Measurements from ENCODE around the gene RPS27. TPM values are rescaled to one million over a fixed set of nuclear protein-coding genes. Genes with fewer than 3 reads are reported as not detected.

Gene RPS27
- polyA plus RNA-seq (2013, experiment 1 of 2) = 7,022 TPM
- 7,214 TPM for polyA plus RNA-seq (2013, experiment 2 of 2)

DNA sequence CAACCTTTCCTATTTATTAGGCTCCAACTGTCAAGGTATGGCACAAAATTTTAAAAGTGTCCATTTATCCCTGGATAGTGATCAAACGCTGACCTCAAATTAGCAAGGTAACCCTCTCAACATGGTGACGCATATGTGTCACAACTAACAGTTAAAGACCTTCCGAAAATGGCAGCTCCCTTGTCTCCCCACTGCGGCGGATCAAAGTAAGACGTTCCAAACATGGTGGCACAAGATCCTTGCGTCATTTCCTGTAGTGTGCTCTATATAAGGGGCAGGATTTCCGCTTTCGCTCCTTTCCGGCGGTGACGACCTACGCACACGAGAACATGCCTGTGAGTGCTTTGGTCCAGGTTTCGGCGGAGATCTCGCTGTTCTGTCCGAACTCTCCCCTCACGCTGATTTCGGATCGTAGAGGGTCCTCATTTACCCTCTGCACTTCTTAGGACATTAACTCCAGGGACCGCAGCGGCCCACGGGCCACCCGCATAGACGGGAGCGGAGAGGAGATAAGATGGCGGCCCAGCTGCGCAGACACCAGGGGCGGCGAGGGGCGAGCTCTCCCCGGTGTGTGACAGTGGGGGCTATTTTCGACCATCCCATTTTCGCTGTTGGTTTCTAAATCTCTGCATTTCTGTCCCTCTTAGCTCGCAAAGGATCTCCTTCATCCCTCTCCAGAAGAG, at the start of gene RPS27:
Gene RPS27, plus strand, starts transcription at position 295 of the 683 bp plus-strand sequence. Its CDS starts 35 bp downstream, at position 330.
- H3K9me3 ChIP-seq (ENCODE audit: insufficient read depth, low read depth, low read length) = no peaks in the 10 kb centered on the region

DNA sequence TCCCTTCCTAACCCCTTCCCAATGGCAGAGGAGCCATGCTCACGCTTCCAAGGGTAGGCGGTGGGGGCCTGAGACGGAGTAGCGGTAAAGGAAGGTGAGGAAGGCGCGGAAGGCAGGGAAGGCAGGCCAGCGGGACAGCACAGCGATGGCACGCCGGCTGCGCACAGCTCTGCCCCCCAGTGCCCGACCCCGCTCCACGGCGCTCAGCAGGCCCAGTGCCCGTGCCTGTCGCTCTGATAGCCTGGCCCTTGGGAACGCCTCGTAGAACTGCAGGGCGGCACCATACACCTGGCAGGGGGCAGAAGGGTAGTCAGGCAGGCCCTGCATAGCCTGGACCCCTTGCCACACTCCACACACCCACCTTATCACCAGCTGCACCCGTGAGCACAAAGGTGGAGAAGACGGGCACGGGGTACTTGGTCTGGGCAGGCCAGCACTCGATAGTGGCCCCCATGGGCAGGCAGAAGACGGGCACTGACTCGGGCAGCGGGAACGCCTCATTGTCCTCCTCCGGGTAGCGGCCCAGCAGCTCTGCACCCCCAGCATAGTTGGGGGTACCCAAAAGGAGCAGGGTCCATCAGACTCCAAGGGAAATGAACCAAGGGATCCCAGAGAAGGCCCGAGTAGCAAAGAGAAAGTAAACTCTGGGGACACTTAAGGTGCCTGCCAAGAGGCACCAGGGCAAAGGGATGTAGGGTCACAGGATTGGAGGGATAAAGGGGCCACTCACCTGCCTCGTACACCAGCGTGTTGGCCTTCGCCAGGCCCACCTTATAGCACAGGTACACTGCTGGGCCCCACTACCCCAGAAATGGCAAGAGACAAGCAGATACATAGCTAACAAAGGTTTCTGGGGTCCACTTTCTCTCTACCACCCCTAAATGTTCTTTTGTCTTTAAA, 48.5 kb upstream of the RPS27 start:
- no peaks in the 10 kb centered on the region for H3K27me3 ChIP-seq (ENCODE audit: insufficient read depth, low read length)
- no peaks in the 10 kb centered on the region for H3K9me3 ChIP-seq (ENCODE audit: insufficient read depth, low read depth, low read length)
- H3K4me1 ChIP-seq (ENCODE audit: insufficient read depth, low read length) = no peaks in the 10 kb centered on the region; the same call in 1 of the 2 replicates
- H3K4me3 ChIP-seq (ENCODE audit: low read length) = no peak overlapping the region
- H3K36me3 ChIP-seq (ENCODE audit: insufficient read depth, low read length) = peaks cover 51% of the 10 kb centered on the region
- 97% methylated on average over 34 of the region's 34 CpGs for WGBS
- H3K9ac ChIP-seq (ENCODE audit: low read depth, low read length) = no peak overlapping the region
- no peak overlapping the region for H3K27ac ChIP-seq (ENCODE audit: low read depth, low read length)

More for the DNA sequence above, at the start of gene RPS27:
- Histone ChIP-seq H3K36me3 (ENCODE audit: insufficient read depth, low read length) (peaks cover 44% of the 10 kb centered on the region), H3K27ac (ENCODE audit: low read depth, low read length) (peak within 1 kb of the TSS; percentile 95), H3K27me3 (ENCODE audit: insufficient read depth, low read length) (no peaks in the 10 kb centered on the region), H3K4me1 (ENCODE audit: insufficient read depth, low read length) (peaks cover 6% of the 10 kb centered on the region; the same call in 1 of the 2 replicates), H3K9ac (ENCODE audit: low read depth, low read length) (peak within 1 kb of the TSS; percentile 99), H3K4me3 (ENCODE audit: low read length) (peak within 1 kb of the TSS; percentile 91)
- under 1% methylated on average over 36 of the region's 36 CpGs for WGBS

DNA sequence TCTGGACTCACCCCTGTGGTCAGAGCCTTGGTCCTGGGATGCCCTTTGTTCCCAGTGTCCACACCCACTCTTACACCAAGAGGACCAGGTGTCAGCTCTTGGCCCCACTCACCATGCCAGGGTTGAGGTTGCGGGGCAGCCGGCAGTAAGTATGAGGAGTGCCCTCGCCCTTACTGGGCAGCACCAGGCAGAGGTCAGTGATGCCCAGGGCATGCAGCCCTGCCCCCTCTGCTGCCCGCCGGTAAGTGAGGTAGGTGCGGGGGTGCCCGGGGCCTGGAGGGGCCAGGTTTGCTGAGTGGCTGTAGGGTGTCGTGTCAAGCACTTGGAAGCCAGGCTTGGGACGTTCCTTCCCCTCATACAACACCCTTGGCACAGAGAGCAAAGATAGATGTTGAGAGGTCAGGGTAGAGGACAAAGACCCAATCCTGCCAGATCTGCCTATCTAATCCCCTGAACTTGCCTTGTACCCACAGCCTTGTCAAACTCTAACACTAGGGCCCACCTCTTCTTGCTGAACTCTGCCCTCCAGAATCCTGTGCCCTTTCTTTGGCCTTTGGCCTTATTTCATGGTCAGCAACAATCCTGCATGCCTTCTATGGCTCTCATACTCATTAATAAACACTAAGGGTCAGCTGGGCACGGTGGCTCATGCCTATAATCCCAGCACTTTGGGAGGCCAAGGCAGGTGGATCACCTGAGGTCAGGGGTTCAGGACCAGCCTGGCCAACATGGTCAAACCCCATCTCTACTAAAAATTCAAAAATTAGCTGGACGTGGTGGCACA, 47.6 kb upstream of the RPS27 start:
- Histone ChIP-seq H3K4me1 (ENCODE audit: insufficient read depth, low read length) (no peaks in the 10 kb centered on the region; the same call in 1 of the 2 replicates), H3K27ac (ENCODE audit: low read depth, low read length) (no peak overlapping the region), H3K27me3 (ENCODE audit: insufficient read depth, low read length) (no peaks in the 10 kb centered on the region), H3K9ac (ENCODE audit: low read depth, low read length) (no peak overlapping the region), H3K36me3 (ENCODE audit: insufficient read depth, low read length) (peaks cover 50% of the 10 kb centered on the region), H3K4me3 (ENCODE audit: low read length) (no peak overlapping the region), H3K9me3 (ENCODE audit: insufficient read depth, low read depth, low read length) (no peaks in the 10 kb centered on the region)
- WGBS = 95% methylated on average over 9 of the region's 11 CpGs

DNA sequence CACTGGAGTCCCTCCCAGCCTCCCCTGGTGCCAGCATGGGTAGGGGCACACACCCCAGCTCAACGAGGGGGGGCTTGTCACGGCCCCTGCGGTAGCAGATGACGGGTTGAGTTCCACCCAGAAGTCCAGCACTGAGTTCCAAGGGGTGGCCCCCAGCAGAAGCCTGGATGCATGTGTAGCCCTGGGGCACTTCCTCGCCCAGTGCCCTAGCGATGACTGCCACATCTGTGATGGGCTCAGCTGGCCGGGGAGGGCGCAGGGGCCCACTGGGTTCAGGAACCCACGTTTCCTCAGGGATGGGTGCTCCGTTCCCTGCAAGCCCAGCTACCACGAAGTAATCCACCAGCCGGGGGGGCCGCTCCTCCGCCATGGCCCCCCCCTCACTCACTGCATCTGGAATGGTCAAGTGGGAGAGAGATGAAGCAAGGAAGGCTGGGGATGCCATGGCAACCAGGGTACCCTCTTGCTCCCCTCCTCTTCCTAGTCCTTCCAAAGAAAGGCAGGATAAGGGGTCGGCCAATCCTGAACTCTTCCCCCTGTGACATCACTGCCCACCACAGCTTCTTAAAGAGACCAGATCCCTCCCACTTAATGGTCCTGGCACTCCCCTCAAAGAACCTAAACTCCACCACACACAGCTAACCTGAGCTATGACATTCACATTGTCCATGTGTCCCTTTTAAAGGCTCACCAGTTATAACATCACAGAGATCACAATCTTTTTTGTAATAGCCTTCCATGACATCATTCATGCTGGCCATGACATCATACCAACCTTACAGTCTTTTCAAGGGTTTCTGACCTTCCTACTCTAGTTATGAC, 46.3 kb upstream of the RPS27 start:
- Histone ChIP-seq H3K27me3 (ENCODE audit: insufficient read depth, low read length) (no peaks in the 10 kb centered on the region), H3K36me3 (ENCODE audit: insufficient read depth, low read length) (peaks cover 56% of the 10 kb centered on the region), H3K4me1 (ENCODE audit: insufficient read depth, low read length) (no peaks in the 10 kb centered on the region; the same call in 1 of the 2 replicates), H3K27ac (ENCODE audit: low read depth, low read length) (no peak overlapping the region), H3K4me3 (ENCODE audit: low read length) (no peak overlapping the region), H3K9me3 (ENCODE audit: insufficient read depth, low read depth, low read length) (no peaks in the 10 kb centered on the region), H3K9ac (ENCODE audit: low read depth, low read length) (no peak overlapping the region)
- WGBS = 95% methylated on average over 15 of the region's 15 CpGs

DNA sequence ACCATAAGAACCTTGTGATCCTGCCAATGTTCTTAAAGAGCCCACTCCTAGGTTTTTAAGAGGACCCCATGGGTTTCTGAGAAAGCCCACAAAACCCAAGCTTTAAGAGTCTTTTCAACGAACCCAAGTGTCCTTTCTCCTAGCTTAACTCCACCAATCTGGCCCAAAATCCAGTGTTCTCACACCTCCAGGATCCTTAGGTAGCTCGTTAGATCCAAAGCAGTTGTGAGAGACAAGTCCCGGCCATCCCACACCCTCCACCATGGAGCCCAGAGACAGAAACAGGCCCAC, 45.8 kb upstream of the RPS27 start:
- peaks cover 52% of the 10 kb centered on the region for H3K36me3 ChIP-seq (ENCODE audit: insufficient read depth, low read length)

DNA sequence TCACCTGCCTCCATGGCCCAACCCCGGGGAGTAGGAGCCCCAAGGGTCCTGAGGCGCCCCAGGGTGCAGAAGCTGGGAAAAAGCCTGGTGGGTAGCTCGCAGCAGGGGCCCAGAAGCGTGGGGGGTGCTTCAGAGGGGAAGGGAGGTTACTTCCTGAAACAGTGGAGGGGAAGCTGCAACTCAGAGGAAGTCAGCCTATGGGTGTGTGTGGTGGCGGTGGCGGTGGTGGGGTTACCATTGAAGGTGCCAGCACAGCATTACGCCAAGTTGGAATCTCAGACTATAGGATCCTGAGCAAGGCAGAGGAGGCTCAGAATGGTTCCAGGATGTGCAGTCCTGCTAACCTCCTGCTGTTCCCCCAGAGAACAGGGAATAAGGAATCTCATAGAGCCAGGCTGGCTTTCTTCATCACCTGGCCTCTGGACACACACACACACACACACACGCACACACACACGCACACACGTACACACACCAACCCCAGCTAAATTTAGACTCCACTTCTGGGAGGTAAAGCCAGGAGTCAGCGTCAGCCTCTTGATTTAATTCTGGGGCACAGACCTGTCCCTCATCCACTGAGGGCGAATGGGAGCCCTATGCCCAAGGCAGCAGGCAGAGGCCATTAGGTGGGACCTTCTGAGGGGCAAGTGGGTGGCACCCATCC, 45.3 kb upstream of the RPS27 start:
- no peaks in the 10 kb centered on the region; the same call in 1 of the 2 replicates for H3K4me1 ChIP-seq (ENCODE audit: insufficient read depth, low read length)
- WGBS = 62% methylated on average over 12 of the region's 12 CpGs
- H3K9ac ChIP-seq (ENCODE audit: low read depth, low read length) = peak overlapping the region; percentile 88
- H3K27me3 ChIP-seq (ENCODE audit: insufficient read depth, low read length) = no peaks in the 10 kb centered on the region
- H3K4me3 ChIP-seq (ENCODE audit: low read length) = peak overlapping the region; percentile 97
- peaks cover 52% of the 10 kb centered on the region for H3K36me3 ChIP-seq (ENCODE audit: insufficient read depth, low read length)
- H3K9me3 ChIP-seq (ENCODE audit: insufficient read depth, low read depth, low read length) = no peaks in the 10 kb centered on the region
- peak overlapping the region; percentile 35; the same call in 1 of the 2 replicates for H3K27ac ChIP-seq (ENCODE audit: low read depth, low read length)

More for the DNA sequence above, 45.8 kb upstream of the RPS27 start:
- no peak overlapping the region for H3K9ac ChIP-seq (ENCODE audit: low read depth, low read length)
- no peaks in the 10 kb centered on the region for H3K9me3 ChIP-seq (ENCODE audit: insufficient read depth, low read depth, low read length)
- WGBS = 91% methylated on average over 3 of the region's 3 CpGs
- H3K27ac ChIP-seq (ENCODE audit: low read depth, low read length) = no peak overlapping the region
- no peaks in the 10 kb centered on the region; the same call in 1 of the 2 replicates for H3K4me1 ChIP-seq (ENCODE audit: insufficient read depth, low read length)
- H3K4me3 ChIP-seq (ENCODE audit: low read length) = peak overlapping the region; percentile 97; the same call in 1 of the 2 replicates
- no peaks in the 10 kb centered on the region for H3K27me3 ChIP-seq (ENCODE audit: insufficient read depth, low read length)

DNA sequence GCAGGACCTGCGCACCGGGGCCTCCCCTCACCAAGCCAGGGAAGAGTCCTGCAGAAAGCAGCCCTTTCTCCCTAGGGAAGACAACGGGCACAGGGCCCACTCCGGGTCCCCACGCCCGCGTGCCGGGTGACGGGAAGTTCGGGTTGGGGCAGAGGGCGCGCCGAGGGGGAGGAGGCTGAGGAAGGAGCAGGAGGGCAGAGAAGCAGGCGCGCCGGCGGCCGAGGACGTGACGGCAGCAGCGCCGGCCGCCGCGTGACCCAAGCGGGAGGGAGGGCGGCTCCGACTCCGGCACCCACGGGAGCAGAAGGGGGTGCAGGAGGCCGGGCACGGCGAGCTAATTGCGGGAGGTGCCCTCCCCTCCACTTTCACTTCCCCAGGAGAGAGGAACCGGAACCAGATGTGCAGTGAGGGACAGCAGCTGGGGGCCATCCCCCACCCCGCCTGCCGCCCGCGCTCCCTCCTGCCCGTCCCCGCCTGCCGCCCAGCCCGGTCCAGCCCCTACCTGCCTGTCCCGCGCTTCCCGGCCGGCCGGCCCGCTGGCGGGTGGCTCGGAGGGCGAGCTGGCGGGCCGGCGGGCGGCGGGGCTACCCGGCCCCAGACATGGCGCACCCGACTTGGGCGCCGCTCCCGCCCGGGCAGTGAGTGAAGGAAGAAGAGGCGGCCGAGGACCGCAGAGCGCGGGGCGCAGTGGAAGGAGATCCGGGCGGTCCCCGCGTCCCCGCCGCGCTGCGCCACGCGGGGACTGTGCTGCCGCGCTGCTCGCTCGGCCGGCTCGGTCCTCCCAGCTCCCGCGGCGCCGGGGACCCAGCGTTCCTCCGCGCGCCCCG, 44.6 kb upstream of the RPS27 start:
- Histone ChIP-seq H3K27ac (ENCODE audit: low read depth, low read length) (peak overlapping the region; percentile 37), H3K27me3 (ENCODE audit: insufficient read depth, low read length) (no peaks in the 10 kb centered on the region), H3K9ac (ENCODE audit: low read depth, low read length) (peak overlapping the region; percentile 88), H3K4me3 (ENCODE audit: low read length) (peak overlapping the region; percentile 97), H3K4me1 (ENCODE audit: insufficient read depth, low read length) (no peaks in the 10 kb centered on the region; the same call in 1 of the 2 replicates), H3K9me3 (ENCODE audit: insufficient read depth, low read depth, low read length) (no peaks in the 10 kb centered on the region), H3K36me3 (ENCODE audit: insufficient read depth, low read length) (peaks cover 52% of the 10 kb centered on the region)
- WGBS = under 1% methylated on average over 95 of the region's 95 CpGs

DNA sequence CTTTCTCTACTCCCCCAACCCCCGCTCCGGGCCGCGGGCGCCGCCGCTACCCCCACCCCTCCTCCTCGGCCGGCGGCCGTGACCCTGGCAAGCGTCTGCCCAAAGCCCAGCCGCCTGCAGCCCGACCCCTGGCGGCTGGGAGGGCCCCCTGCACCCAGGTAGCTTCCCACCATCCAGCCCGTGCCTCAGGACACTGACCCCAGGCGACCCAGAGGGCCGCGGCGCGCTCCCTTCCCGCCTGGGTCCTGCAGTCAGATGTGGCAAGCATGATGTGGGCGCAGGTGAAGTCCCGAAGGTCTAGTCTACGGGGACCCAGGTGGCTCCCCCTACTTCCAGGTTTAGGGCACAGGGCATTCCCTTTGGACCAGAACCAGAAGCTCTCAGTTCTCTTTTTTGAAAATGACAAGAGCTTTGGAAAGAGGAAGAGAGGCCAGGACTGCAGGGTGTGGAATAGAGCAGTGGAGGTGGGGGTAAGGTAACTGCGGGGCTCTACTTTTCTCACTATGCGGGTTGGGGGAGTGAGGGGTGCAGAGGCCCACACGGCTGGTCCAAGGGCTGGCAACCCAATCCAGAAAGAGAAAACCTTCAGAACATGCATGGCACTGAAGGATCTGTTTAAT, 43.8 kb upstream of the RPS27 start, which contains the start of gene DENND4B:
Gene DENND4B, minus strand, starts transcription at position 97 of the 620 bp plus-strand sequence. CDS start 2,344 bp downstream, outside the sequence.
- WGBS = 12% methylated on average over 28 of the region's 28 CpGs
- no peaks in the 10 kb centered on the region for H3K27me3 ChIP-seq (ENCODE audit: insufficient read depth, low read length)
- H3K9ac ChIP-seq (ENCODE audit: low read depth, low read length) = peak within 1 kb of the TSS; percentile 88
- H3K36me3 ChIP-seq (ENCODE audit: insufficient read depth, low read length) = peaks cover 55% of the 10 kb centered on the region
- H3K4me1 ChIP-seq (ENCODE audit: insufficient read depth, low read length) = no peaks in the 10 kb centered on the region; the same call in 1 of the 2 replicates
- H3K27ac ChIP-seq (ENCODE audit: low read depth, low read length) = peak within 1 kb of the TSS; percentile 51
- H3K9me3 ChIP-seq (ENCODE audit: insufficient read depth, low read depth, low read length) = no peaks in the 10 kb centered on the region
- H3K4me3 ChIP-seq (ENCODE audit: low read length) = peak within 1 kb of the TSS; percentile 97

DNA sequence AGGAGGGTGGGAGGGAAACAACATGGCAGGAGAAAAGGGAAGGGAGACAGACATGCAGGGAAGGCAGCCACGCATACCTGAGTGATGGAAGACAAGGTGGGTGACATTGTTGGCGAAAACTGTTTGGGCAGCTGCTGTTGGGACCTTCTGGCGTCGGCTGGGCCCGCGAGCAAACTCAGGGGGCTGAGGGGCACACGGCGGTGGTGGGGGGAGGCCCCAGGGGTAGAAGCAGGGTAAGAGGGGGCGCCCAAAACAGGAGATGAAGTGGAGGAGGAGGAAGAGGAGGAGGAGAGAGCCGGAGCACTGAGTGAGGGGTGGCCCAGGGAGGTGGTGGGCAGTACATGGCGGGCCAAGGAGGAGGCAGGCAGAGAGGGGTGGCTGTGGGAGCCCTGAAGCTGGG, 39.4 kb upstream of the RPS27 start:
- H3K4me3 ChIP-seq (ENCODE audit: low read length) = no peak overlapping the region
- 93% methylated on average over 11 of the region's 11 CpGs for WGBS
- no peaks in the 10 kb centered on the region for H3K9me3 ChIP-seq (ENCODE audit: insufficient read depth, low read depth, low read length)
- peaks cover 70% of the 10 kb centered on the region for H3K36me3 ChIP-seq (ENCODE audit: insufficient read depth, low read length)
- H3K4me1 ChIP-seq (ENCODE audit: insufficient read depth, low read length) = no peaks in the 10 kb centered on the region
- no peaks in the 10 kb centered on the region for H3K27me3 ChIP-seq (ENCODE audit: insufficient read depth, low read length)
- no peak overlapping the region for H3K9ac ChIP-seq (ENCODE audit: low read depth, low read length)
- no peak overlapping the region for H3K27ac ChIP-seq (ENCODE audit: low read depth, low read length)

Measured in HUES64 (cell line).